ENCODE measurements around the gene TEX38.

GRCh38 chr1:46721686-46722205, 50.1 kb downstream of the TEX38 start:
- TF ChIP-seq EZH2phosphoT487 (IDR thresholded peaks at IDR 0.05; ENCODE audit: insufficient read depth, low read depth) (no peak), EZH2 (IDR thresholded peaks at IDR 0.05; ENCODE audit: insufficient read depth, poor library complexity, severe bottlenecking) (no peak)
